IPS-NIHi7 (cell line): ENCODE measurements around the gene OR4D11.
"Not testable (repeated sequence)": the region's sequence is repeated elsewhere in the genome, so short reads cannot be mapped to it uniquely, and the experiment has no call there.

ENCODE experiments used
- DNase-seq: peaks from one replicate; pipeline ENCODE4 v3.0.0; 2012; ENCODE audit warnings: mixed read lengths; ENCODE audit errors: extremely low spot score

OR4D11 gene

DNA sequence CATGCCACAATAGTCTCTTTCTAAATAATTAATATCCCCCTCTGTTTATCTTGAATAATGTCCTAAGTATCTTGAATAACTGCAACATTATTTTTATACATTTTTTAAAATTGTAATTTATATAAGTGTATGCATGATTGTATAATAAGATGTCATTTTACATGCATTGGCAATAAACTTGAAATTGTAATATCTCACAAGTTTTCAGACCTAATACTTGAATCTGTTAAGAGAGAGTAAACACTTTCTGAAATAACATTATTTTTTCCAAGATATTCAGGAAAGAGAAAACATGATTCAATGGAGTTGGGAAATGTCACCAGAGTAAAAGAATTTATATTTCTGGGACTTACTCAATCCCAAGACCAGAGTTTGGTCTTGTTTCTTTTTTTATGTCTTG lies at the start of gene OR4D11:
Gene OR4D11, plus strand, starts transcription at position 301 of the 400 bp plus-strand sequence. Its CDS starts 0 bp downstream, at position 301.
- DNase-seq = no peak

DNA sequence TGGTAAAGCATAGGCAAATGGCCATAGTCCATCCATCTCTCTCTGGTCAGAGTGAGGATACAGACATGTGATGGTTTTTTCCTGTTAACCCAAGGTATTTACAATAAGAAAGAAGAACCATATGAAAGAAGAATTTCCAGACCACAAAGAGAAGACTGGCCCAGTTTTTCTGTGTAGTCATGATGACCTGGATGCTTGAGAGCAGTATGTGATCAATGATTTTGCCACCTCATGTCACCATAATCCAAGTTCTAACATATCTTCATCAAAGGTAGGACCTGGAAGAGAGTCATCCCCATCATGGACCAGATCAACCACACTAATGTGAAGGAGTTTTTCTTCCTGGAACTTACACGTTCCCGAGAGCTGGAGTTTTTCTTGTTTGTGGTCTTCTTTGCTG lies 46.7 kb upstream of the OR4D11 start, which contains the start of gene OR4D6:
Gene OR4D6, plus strand, starts transcription at position 301 of the 400 bp plus-strand sequence. Its CDS starts 0 bp downstream, at position 301.
- no peak for DNase-seq

DNA sequence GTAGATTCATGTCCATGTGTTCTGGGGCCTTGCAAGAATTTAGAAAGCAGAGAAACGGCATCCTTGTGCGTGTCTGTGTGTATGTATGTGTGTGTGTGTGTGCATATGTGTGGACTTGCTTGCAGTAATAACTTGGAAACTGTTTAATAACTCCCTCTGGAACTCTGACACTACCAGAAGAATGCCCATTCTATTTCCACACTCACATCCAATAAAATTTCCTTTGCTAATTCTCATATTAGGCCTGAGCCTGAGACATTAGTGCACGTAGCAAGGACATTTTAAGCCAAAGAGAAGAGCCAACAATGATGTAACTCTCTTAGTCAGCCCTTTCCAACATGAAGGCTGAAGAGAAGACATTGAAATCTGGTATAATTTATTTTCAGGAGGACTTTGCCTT lies 43.5 kb upstream of the OR4D11 start:
- no peak for DNase-seq

DNA sequence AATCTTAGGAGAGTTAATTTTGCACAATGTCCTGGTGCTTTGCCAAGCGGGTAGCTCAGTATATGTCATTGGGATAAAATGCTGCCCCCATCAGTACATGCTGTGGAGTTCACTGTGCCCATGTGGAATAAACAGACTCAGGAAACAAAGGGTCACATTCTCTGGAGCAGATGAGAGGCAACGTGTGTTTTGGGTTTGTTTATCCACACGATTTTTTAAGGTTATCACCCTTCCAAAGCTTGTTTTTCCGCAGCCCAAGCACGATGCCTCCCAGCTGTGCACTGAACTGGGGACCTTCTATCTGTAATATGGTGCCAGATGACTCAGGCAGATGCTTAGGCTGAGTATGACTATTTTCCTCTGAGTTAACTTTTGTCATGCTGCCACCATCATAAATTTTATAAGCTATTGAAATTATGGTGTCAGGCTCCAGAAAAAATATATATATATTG lies 40.2 kb upstream of the OR4D11 start:
- peak; percentile 19 for DNase-seq

DNA sequence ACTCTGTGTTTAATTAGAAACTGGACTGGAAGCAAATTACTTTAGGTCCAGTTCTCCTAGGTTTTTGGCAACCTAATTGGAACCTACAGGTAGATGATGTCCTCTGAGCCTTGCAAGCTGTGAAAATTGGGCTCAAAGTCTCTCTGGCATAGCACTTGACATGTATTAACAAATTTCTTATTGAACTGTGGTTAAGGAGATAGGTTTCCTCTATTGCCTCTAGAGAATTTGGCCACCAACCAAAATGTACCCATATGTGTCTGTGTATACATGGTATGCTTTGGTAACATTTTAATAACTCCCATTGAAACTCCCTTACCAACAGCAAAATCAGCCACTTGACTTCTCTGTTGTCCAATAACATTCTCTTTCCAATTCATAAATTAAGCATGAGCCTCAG lies 30.4 kb upstream of the OR4D11 start, which contains the start of gene OR4D10:
Gene OR4D10, plus strand, starts transcription at position 301 of the 400 bp plus-strand sequence. CDS start 4,115 bp downstream, outside the sequence.
- no peak for DNase-seq

DNA sequence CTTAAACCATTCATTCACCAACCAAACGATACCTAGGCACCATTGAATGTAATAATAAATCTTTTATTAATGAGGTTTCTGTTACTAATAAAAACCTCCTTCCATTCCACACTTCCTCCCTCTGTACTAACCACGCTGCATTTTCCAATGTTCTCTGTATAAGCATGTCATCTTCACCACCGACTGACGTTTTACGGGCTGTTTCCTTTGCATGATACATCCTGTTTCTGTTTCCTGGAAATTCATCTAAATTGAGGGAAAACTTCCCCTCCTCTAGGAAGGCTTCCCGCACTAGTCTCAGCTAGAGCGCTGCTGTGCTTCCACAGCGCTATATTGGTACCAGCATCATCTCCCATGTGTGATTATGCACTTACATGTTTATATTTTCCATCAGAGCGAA lies 28.2 kb upstream of the OR4D11 start:
- DNase-seq = no peak

DNA sequence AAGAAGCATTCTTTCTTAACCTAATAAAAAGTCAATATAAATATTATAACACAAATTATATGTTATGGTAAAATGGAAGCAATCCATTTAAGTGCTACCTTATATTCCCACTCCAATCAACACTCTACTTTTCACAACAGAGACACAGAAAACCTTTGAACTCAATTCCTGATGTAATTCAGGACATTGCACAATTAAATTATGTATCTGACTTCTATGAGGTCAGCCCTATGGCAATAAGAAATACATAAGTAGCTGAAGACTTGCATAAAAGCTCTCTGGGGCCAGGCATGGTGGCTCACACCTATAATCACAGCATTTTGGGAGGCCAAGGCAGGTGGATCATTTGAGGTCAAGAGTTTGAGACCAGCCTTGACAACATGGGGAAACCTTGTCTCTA lies 23.5 kb upstream of the OR4D11 start:
- DNase-seq = no peak

DNA sequence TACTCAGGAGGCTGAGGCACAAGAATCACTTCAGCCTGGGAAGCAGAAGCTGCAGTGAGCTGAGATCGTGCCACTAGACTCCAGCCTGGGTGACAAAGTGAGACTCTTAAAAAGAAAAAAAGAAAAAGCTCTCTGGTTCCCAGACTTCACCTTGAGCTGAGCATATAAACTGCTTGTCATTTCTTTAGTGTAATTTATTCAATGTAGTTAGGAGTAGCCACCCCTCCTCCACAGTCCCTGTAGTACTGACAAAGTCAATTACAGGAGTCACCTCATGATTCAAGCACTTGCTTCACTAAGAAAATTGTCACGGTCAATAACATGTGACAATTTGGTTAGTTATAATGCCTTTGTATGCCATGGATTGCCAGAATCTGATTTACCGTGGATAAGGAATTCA lies 23.0 kb upstream of the OR4D11 start:
- no peak for DNase-seq

DNA sequence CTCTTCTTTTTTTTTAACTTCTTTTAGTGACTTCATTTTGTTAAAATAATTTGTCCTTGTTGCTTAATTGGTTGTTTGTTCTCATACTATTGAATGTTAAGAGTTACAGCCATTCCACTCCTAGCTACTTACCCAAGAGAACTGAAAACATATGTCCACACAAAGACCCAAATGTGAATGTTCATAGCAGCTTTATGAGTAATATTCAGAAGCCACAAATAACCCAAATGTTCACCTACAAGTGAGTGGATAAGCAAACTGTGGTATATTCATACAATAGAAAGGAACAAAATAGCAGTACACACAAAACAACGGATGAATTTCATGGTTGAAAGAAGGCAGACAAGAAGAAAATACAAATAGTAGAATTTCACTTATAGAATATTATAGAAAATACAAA lies 1.4 kb upstream of the OR4D11 start:
- no peak for DNase-seq

DNA sequence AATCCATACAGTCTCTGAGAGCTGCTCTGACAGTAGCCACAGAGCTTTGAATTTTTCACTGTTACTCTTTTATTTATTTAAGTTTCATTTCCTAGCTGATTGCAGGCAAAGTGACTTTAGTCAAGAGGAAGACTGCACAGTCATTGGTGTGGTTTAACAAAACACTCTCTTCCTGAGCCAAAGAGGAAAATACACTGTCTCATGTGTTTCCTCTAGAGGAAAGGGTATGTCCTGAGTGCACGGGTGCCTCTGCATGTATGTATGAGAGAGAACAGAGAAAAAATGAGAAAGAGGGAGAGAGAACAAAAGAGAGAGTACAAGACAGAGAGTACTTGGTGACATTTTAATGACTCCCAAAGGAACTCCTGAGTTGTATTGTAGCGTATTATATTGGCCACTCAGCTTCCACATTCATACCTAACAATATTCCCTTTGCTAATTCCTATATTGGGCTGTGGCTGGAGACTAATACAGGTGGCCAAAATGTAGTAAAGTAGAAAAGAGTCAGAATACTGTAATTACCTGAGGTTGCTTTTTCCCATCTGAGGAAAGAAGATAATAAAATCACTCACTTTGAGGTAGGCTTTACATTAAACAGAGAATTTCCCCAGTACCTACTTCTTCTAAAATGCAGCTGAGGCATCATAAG lies 7.7 kb downstream of the OR4D11 start, which contains the start of gene OR4D9:
Gene OR4D9, plus strand, starts transcription at position 599 of the 649 bp plus-strand sequence. CDS start 3,374 bp downstream, outside the sequence.
- DNase-seq = no peak

DNA sequence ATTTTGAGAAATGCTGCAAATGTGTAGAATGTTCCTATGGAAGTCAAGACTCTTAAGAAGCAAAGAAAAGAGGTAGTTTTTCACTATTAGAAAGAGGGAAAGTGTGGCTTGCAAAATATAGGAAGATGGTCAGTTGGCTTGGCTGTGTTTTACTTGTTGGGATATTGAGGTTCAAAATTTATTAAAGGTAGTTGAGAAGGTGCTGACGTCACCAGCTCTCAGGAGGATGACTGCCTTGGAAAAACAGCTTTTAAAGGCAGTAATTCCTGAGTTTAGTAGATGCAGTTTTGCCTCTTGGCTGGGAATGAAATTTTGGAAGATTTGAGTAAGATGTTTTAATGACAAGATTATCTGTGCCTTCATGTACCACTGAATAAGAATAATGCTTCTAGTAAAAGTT lies 8.3 kb downstream of the OR4D11 start:
- no peak for DNase-seq

DNA sequence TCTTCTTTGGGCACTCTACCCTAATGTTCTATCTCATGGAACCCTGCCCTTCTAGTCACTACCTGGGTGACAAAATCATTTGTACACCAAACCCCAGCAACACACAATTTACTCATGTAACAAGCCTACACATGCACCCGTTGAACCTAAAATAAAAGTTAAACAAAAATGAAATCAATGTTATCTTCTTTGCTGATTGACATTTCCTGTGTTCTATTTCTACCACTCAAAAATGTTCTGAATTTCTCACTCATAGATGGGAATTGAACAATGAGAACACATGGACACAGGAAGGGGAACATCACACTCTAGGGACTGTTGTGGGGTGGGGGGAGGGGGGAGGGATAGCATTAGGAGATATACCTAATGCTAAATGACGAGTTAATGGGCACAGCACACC lies 16.8 kb downstream of the OR4D11 start:
- not testable (repeated sequence) for DNase-seq

DNA sequence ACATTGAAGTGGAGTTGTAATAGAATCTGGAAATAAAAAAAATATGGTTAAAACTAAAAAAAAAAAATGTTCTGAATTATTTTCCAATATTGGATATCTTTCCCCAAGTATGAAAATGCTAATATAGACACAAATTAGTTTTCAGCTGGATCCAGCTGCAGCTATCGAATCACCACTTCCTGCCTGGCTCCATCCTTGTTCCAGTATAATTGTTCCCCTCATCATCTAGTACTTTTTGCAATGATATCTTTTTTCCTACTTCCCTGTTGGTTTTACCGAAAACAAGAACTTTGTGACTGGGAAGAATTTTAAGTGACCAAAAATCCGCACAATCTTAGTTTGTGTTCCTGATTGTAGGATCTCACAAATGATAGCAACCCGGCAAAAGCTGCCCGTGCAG lies 17.4 kb downstream of the OR4D11 start:
- no peak for DNase-seq

DNA sequence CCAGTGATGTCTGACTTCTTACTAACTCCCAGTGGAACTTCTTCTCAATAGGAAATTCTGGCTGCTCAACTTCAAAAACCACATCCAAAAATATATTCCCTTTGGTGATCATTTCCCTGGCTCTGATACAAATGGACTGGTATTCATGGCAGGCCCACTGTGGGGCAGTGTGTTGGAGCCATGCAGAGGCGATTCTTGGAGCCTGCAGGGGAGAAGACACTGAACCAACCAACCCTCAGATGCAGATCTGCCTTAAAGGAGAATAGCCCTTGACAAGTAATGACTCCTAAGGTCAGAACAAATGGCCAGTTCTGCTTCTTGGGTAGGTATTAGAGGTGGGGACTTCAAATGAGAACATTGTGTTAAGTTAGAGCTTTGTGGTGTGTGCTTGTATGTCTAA lies 20.2 kb downstream of the OR4D11 start:
- peak; percentile 20 for DNase-seq

DNA sequence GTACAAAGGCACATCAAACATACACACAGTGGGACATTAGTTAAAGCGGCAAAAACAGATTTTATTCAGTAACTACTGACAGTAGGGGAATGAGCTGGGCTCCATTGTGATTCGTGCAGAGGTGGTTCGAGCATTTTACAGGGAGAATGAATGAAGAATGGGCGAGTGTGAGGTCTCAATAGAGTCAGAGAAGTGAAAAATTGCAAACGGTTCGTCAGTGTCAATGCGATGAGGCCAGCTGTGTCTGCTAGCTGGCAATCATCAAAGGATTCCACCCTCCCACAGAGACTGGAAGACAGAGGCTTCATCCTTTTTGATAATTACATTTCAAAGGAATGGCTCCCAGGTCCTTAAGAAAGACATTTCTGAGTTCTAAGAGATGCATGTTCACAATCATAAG lies 25.3 kb downstream of the OR4D11 start:
- DNase-seq = no peak

DNA sequence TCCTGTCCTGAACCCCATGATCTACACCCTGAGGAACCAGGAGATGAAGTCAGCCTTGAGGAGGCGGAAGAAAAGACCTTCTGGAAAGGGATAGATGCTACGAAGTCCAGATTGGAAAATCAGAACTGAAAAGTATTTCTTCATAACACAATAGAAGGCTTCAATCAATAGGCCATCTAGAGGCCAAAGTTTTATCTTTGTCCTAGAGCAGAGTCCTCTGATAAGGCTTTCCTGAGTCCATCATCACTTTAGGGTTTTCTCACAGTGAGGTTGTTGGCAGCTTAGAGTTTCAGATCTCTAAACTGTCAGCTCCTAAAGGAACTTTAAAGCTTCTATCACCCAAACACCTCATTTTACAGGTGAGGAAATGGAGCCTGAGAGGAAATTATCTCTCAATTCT lies 29.2 kb downstream of the OR4D11 start:
- DNase-seq = no peak

DNA sequence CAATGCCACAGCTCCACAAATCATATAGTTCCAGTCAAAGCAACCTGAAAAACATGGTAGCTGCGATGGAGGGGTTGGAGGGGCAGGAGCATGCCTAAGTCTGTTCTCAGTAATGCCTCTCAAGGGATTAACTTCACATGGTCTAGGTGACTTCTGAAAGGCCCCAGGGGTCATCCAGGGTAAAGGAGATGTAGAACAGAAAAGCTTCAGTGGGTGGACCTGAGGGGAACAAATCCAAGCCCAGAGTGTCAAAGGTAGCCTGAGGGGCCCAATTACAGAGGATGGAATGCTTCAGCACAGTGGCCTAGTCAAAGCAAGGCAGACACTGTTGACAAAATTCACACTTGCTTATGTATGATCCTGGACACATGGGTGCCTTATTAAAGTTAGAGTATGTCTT lies 31.3 kb downstream of the OR4D11 start:
- DNase-seq = no peak

DNA sequence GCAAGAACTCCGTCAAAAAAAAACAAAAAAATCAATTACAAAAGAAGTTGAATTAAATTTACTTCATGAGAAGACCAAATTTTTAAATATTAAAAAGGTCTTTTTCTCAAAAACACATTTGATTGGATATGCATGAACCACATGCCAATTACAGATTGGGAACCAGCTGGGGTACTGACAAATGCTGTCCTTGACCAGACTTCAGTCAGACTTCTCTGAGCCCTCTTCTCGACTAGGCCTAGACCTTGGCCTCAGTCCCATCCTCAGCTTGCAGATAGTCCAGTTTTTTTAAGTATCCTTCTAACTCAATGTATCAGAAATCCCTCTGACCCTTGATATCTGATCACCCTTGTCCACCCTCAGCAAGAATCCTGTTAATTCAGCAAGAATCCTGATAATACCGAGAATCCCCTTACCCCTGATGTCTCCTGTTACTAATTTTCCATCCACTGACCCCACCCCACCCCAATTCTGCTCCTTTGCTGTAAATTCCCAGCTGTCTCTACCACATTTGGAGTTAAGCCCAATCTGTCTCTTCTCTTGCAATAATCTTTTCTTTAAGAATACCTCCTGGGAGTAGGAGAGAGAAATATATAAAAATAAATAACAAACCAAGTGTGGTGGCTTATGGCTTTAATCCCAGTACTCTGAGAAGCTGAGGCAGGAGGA lies 38.9 kb downstream of the OR4D11 start:
- no peak for DNase-seq

DNA sequence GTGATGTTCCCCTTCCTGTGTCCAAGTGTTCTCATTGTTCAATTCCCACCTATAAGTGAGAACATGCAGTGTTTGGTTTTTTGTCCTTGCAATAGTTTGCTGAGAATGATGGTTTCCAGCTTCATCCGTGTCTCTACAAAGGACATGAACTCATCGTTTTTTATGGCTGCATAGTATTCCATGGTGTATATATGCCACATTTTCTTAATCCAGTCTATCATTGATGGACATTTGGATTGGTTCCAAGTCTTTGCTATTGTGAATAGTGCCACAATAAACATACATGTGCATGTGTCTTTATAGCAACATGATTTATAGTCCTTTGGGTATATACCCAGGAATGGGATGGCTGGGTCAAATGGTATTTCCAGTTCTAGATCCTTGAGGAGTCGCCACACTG lies 40.3 kb downstream of the OR4D11 start:
- DNase-seq = not testable (repeated sequence)

DNA sequence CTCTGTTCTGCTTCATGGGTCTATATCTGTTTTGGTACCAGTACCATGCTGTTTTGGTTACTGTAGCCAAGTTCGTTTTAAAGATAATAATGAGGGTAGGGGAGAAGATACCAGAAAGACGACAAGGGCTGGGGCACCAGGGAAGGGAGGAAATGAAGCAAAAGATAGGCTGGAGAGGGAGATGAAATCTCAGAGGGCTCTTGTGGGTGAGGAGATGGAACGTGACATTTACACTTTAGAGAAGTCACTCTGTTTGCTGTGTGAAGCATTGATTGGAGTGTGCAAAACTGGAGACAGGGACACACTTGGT lies 41.4 kb downstream of the OR4D11 start:
- no peak for DNase-seq

DNA sequence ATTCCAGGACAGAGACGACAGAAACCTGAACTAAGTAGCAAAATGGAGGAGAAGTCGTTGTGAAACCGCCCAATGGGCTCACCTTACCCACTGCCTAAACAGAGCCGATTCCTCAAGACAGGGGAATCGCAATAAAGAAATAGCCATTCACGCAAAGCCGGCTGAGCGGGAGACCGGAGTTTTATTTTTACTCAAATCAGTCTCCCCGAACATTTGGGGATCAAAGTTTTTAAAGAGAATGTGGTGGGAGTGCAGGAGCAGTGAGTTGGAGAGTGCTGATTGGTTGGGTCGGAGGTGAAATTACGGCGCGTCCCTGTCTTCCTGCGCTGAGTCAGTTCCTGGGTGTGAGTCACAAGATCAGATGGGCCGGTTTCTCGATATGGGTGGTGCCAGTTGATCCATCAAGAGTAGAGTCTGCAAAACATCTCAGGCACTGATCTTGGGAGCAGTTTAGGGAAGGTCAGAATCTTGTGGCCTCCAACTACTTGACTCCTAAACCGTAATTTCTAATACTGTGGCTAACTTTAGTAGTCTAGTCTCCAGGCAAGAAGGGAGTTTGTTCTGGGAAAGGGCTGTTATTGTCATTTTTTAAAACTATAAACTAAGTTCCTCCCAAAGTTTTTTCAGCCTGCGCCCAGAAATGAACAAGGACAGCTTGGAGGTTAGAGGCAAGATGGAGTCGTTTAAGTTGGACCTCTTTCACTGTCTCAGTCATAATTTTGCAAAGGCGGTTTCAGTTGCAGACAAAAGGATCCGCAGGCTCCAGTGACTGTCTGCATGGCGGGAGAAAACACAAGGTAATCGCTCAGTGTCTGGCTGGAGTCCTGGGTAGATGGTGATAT lies 42.0 kb downstream of the OR4D11 start:
- DNase-seq = no peak

DNA sequence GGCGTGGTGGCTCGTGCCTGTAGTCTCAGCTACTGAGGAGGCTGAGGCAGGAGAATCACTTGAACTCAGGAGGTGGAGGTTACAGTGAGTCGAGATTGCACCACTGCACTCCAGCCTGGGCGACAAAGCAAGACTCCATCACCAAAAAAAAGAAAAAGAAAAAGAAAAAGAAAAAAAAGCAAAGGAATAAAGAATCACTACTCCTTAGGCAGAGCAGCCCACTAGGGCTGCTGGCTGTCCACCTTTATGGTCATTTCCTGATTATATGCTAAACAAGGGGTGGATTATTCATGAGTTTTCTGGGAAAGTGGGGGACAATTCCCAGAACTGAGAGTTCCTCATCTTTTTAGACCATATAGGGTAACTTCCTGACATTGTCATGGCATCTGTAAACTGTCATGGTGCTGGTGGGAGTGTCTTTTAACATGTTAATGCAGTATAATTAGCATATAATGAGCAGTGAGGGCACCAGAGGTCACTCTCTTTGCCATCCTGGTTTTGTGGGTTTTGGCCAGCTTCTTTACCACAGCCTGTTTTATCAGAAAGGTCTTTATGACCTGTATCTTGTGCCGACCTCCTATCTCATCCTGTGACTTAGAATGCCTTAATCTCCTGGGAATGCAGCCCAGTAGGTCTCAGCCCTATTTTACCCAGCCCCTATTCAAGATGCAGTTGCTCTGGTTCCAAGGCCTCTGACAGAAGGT lies 44.4 kb downstream of the OR4D11 start:
- not testable (repeated sequence) for DNase-seq
